Ovary (tissue), 3 donors: Measurements from ENCODE around the gene CDC34.

Experiments
- EP300 ChIP-seq: sonication (generic); formaldehyde crosslinking; IDR thresholded peaks from one replicate; pipeline ENCODE4 v1.6.1; 2017; ENCODE audit warnings: antibody characterized with exemption
- TF ChIP-seq, protein P1 (sequence below), 3 donors: fragments of 450-650 bp in 2 of 3; fragments of 200-600 bp in 1 of 3; IDR thresholded peaks; one replicate each; pipeline versions ENCODE4 v1.5.1 to v1.8.0; 2016 to 2022; ENCODE audit warnings: antibody characterized with exemption in 3 of 3, mild to moderate bottlenecking in 1 of 3
- donor health status: DM: no; HTN: no; CAD: no.

DNA sequence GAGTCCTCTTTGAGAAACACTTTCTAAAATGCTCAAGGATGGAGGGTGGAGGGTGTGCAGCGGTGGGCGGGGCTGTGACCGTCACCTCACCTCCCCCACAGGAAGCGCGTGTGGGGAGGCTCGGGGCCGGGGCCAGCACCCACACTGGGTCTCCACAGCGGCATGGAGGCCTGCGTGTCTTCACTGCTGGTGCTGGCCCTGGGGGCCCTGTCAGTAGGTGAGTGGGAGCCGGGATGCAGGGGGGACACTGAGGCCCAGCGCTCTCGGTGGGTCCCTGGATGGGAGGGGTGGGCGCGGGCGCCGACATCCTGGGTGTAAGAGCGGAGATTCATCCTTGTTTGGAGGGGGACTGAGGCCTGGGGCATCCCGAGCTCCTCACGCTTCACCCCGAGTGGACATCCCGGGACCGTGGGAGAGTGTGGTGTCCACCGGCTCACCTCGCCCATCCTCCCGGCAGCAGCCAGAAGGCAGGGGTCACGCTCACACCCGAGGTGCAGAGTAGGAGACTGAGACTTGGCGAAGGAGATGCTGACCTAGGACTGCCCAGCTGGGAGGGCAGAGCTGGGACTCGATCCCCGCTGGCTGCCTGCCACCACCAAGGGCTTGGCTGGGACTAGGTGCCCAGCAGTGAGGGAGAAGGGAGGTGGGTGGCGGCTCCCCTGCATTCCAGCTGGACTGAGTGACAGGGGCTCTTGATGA, 12.5 kb downstream of the CDC34 start, which contains the start of gene GZMM:
- TF ChIP-seq, protein P1, sequence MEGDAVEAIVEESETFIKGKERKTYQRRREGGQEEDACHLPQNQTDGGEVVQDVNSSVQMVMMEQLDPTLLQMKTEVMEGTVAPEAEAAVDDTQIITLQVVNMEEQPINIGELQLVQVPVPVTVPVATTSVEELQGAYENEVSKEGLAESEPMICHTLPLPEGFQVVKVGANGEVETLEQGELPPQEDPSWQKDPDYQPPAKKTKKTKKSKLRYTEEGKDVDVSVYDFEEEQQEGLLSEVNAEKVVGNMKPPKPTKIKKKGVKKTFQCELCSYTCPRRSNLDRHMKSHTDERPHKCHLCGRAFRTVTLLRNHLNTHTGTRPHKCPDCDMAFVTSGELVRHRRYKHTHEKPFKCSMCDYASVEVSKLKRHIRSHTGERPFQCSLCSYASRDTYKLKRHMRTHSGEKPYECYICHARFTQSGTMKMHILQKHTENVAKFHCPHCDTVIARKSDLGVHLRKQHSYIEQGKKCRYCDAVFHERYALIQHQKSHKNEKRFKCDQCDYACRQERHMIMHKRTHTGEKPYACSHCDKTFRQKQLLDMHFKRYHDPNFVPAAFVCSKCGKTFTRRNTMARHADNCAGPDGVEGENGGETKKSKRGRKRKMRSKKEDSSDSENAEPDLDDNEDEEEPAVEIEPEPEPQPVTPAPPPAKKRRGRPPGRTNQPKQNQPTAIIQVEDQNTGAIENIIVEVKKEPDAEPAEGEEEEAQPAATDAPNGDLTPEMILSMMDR (IDR thresholded peaks at IDR 0.05): no peak
- TF ChIP-seq EP300: no peak
